ENCODE measurements around the gene DNMT3L. TPM values are rescaled to one million over a fixed set of nuclear protein-coding genes. Genes with fewer than 3 reads are reported as not detected.

Gene DNMT3L
- total and polyA plus RNA-seq, 2 donors (not counting 1 experiment from before 2014, with no cell fraction given) = not detected

- H3K27me3 Mint-ChIP-seq = no peaks in the 10 kb centered on the region
- no peaks in the 10 kb centered on the region for H3K36me3 ChIP-seq (replicated peaks in 1 of 2; ENCODE audit: control extremely low read depth in 1 of 2, control insufficient read depth in 1 of 2, extremely low read depth in 1 of 2, insufficient read depth in 2 of 2, low read length in 1 of 2)
- H3K27ac ChIP-seq (ENCODE audit: low read length in 2 of 2) = peak overlapping the region; percentile 36 to 81
- CTCF ChIA-PET = no interaction called here
- H3K4me2 ChIP-seq (replicated peaks; ENCODE audit: low read depth, low read length, poor library complexity, severe bottlenecking) = peak overlapping the region; percentile 98
- peak; percentile 68 for DNase-seq
- H3K4me1 ChIP-seq (ENCODE audit: control insufficient read depth in 2 of 2, insufficient read depth in 2 of 2, low read length in 2 of 2) = peaks cover 65 to 87% of the 10 kb centered on the region in 2 donors
- H3K27me3 ChIP-seq (replicated peaks in 1 of 4; ENCODE audit: control extremely low read depth in 1 of 4, control insufficient read depth in 3 of 4, insufficient read depth in 4 of 4, low read length in 3 of 4) = no peaks in the 10 kb centered on the region
- peaks cover 49% of the 10 kb centered on the region for H4K20me1 ChIP-seq (ENCODE audit: control insufficient read depth, insufficient read depth, low read length, poor library complexity, severe bottlenecking)
- peaks cover 53% of the 10 kb centered on the region for H3K79me2 ChIP-seq (ENCODE audit: control insufficient read depth, insufficient read depth, low read length)
- H3K4me1 Mint-ChIP-seq = peaks cover 65% of the 10 kb centered on the region
- TF ChIP-seq CTCF (IDR thresholded peaks at IDR 0.05) = no peak
- peak overlapping the region; percentile 54 for H2AFZ ChIP-seq (ENCODE audit: insufficient read depth, low read depth, low read length, poor library complexity, severe bottlenecking)
- ATAC-seq (ENCODE audit: low read depth) = peak; percentile 25
- intact Hi-C loops (cut with micrococcal nuclease) = loop anchor here (10.0 kb wide), 1 partner anchor 286 kb away; the partner anchor contains the start of gene TRAPPC10
- peak overlapping the region; percentile 79 for H3K9ac ChIP-seq (ENCODE audit: low read length)
- H3K27ac Mint-ChIP-seq = peak overlapping the region; percentile 88
- under 1% methylated on average over 63 of the region's 67 CpGs for WGBS (ENCODE audit: insufficient coverage)
- peak overlapping the region in 4 of 5 experiments; percentile 51 to 82 (median 76) for H3K4me3 ChIP-seq (ENCODE audit: control extremely low read depth in 1 of 5, extremely low read depth in 1 of 5, insufficient read depth in 1 of 5, low read depth in 2 of 5, low read length in 4 of 5)
- H3K9me3 ChIP-seq (ENCODE audit: control extremely low read depth in 1 of 3, control insufficient read depth in 2 of 3, insufficient read depth in 1 of 3, low read length in 2 of 3) = no peaks in the 10 kb centered on the region
- H3K4me3 Mint-ChIP-seq = peak overlapping the region; percentile 89
- H3K9me3 Mint-ChIP-seq (ENCODE audit: insufficient read depth) = no peaks in the 10 kb centered on the region
- POLR2A ChIA-PET = interaction anchor here (1.1 to 1.9 kb wide), 2 partner anchors 38 to 289 kb away, joined by 3 to 4 read pairs; no protein-coding TSS in a partner anchor
Measured at GRCh38 chr21:44300262-44300959, 38.7 kb upstream of the DNMT3L start.

Data from B cell (primary cell).